Measurements from ENCODE around the gene CDS1.

DNA sequence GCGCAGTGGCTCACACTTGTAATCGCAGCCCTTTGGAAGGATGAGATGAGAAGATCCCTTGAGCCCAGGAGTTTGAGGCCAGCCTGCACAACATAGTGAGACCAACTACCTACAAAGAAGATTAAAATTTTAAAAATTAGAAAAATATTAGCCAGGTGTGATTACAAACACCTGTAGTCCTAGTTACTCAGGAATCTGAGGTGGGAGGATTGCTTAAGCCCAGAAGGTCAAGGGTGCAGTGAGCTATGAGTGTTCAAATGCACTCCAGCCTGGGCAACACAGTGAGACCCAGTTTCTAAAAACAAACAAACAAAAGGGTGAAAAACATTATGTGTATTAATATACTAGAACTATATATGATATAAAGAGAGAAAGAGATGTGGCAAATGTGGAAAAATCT lies 47.0 kb upstream of the CDS1 start:
- TF ChIP-seq IRF4 (IDR thresholded peaks at IDR 0.05; ENCODE audit: low read depth, low read length): no peak
- no peak for TF ChIP-seq RAD21 (IDR thresholded peaks at IDR 0.05; ENCODE audit: insufficient read depth, low read depth, low read length)
- TF ChIP-seq CREB1 (IDR thresholded peaks at IDR 0.05; ENCODE audit: low read depth): no peak
- TF ChIP-seq TAF1 (IDR thresholded peaks at IDR 0.05; ENCODE audit: borderline replicate concordance, low read depth, low read length): no peak
- no peak for TF ChIP-seq MEF2A (IDR thresholded peaks at IDR 0.05; ENCODE audit: insufficient read depth, low read depth, low read length)
